ENCODE data around the gene CCDC167. TPM values are rescaled to one million over a fixed set of nuclear protein-coding genes. Genes with fewer than 3 reads are reported as not detected.

Gene CCDC167
- total RNA-seq (10 to 100 TPM; 11.5 to 15.7 (median 14.3) TPM), polyA plus RNA-seq (10 to 100 TPM; 31.4 to 50.8 (median 38.7) TPM)
- long read RNA-seq, donor 1, transcript CCDC167-201 (4 exons, 619 nt): major isoform, 11 of 11 reads
- long read RNA-seq, donor 1, partial matches to known transcripts: 0 of 11 reads
- long read RNA-seq, donor 1, other reads (novel, unspliced or antisense): 0 of 11 reads
- long read RNA-seq, donor 2, transcript CCDC167-201 (4 exons, 619 nt): major isoform, 11 of 11 reads
- long read RNA-seq, donor 2, partial matches to known transcripts: 0 of 11 reads
- long read RNA-seq, donor 2, other reads (novel, unspliced or antisense): 0 of 11 reads

GRCh38 chr6:37499433-37500293, at the start of gene CCDC167:
TSS of gene CCDC167 (minus strand) at chr6:37499893. CDS start at chr6:37499863, 30 bp downstream.
- Histone ChIP-seq H3K4me3 (peak within 1 kb of the TSS; percentile 86), H3K27ac (no peak within 1 kb of the TSS), H3K36me3 (ENCODE audit: insufficient read depth in 1 of 2, low read depth in 1 of 2) (no peaks in the 10 kb centered on the region), H3K4me1 (no peaks in the 10 kb centered on the region), H3K27me3 (ENCODE audit: insufficient read depth in 3 of 3, low read length in 2 of 3) (no peaks in the 10 kb centered on the region), H3K9me3 (no peaks in the 10 kb centered on the region)
- no peak for TF ChIP-seq CTCF (IDR thresholded peaks at IDR 0.05)
- ATAC-seq (peak; percentile 99 to 100 (median 100)), DNase-seq (peak; percentile 95 to 97)
- WGBS, 3 donors: 1 to 2% (median 1%) methylated on average over 38 of the region's 38 CpGs
- intact Hi-C loops (cut with DNase I): loop anchor here in 1 of 2 donors (10.0 kb wide), 1 partner anchor 405 kb away; no protein-coding TSS in a partner anchor

DNA sequence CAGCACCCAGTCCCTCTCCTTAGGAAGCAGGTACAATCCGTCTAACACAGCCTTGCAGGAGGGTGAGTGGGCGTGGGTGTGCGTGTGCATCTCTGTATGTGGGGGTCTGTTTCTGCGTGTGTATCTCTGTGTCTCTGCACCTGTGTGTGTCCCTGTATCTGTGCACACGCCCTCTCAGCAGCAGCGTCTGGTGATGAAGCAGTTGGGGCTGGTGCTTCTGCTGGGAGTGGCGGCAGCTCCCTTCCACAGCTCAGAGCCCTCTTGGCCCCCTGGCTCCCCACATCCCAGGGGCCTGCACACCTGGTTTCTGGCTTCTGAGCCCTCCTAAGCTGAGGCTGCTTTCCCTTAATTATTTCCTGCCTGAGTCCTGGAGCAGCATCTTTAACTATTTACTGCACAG, 49.5 kb upstream of the CCDC167 start:
- Histone ChIP-seq H3K36me3 (ENCODE audit: insufficient read depth in 1 of 2, low read depth in 1 of 2) (no peaks in the 10 kb centered on the region), H3K9me3 (no peaks in the 10 kb centered on the region), H3K4me1 (no peaks in the 10 kb centered on the region), H3K27me3 (ENCODE audit: insufficient read depth in 3 of 3, low read length in 2 of 3) (no peaks in the 10 kb centered on the region), H3K27ac (no peak overlapping the region), H3K4me3 (no peak overlapping the region)
- intact Hi-C loops (cut with DNase I): no loop called here
- no peak for TF ChIP-seq CTCF (IDR thresholded peaks at IDR 0.05)
- 71 to 81% (median 79%) methylated on average over 7 of the region's 7 CpGs for WGBS, 3 donors
- DNase-seq (no peak), ATAC-seq (no peak)

GRCh38 chr6:37548067-37548674, 48.5 kb upstream of the CCDC167 start:
- no peak overlapping the region for H3K27ac ChIP-seq
- 71 to 79% (median 77%) methylated on average over 8 of the region's 8 CpGs for WGBS, 3 donors
- no peak overlapping the region for H3K4me3 ChIP-seq
- no peaks in the 10 kb centered on the region for H3K4me1 ChIP-seq
- H3K27me3 ChIP-seq (ENCODE audit: insufficient read depth in 3 of 3, low read length in 2 of 3): no peaks in the 10 kb centered on the region
- TF ChIP-seq CTCF (IDR thresholded peaks at IDR 0.05): no peak
- H3K36me3 ChIP-seq (ENCODE audit: insufficient read depth in 1 of 2, low read depth in 1 of 2): no peaks in the 10 kb centered on the region
- DNase-seq: no peak
- no peak for ATAC-seq
- intact Hi-C loops (cut with DNase I): no loop called here
- H3K9me3 ChIP-seq: no peaks in the 10 kb centered on the region

GRCh38 chr6:37547564-37548061, 47.9 kb upstream of the CCDC167 start:
- DNase-seq: no peak
- intact Hi-C loops (cut with DNase I): no loop called here
- H3K9me3 ChIP-seq: no peaks in the 10 kb centered on the region
- TF ChIP-seq CTCF (IDR thresholded peaks at IDR 0.05): no peak
- H3K4me1 ChIP-seq: no peaks in the 10 kb centered on the region
- H3K36me3 ChIP-seq (ENCODE audit: insufficient read depth in 1 of 2, low read depth in 1 of 2): no peaks in the 10 kb centered on the region
- H3K27me3 ChIP-seq (ENCODE audit: insufficient read depth in 3 of 3, low read length in 2 of 3): no peaks in the 10 kb centered on the region
- H3K4me3 ChIP-seq: no peak overlapping the region
- 28 to 35% (median 33%) methylated on average over 8 of the region's 8 CpGs for WGBS, 3 donors
- H3K27ac ChIP-seq: no peak overlapping the region
- no peak for ATAC-seq
